ENCODE data around the gene SOCS3.

SOCS3 gene

GRCh38 chr17:78390241-78391050 lies 30.6 kb upstream of the SOCS3 start:
- DNase-seq = no peak

GRCh38 chr17:78387977-78388941 lies 28.4 kb upstream of the SOCS3 start:
- no peak for DNase-seq

- no peak for DNase-seq
These were observed 24.8 kb upstream of the SOCS3 start for GRCh38 chr17:78384479-78385175.

- DNase-seq = no peak
These were observed 24.0 kb upstream of the SOCS3 start for GRCh38 chr17:78383725-78384471.

- DNase-seq = no peak
These were observed 21.8 kb upstream of the SOCS3 start for GRCh38 chr17:78381601-78382232.

GRCh38 chr17:78380370-78380769 lies 20.5 kb upstream of the SOCS3 start:
- DNase-seq = no peak

- DNase-seq = no peak
These were observed 19.2 kb upstream of the SOCS3 start for GRCh38 chr17:78379131-78379491.

GRCh38 chr17:78378225-78379130 lies 18.6 kb upstream of the SOCS3 start, which contains the start of gene PGS1:
Gene PGS1 (plus strand): TSS chr17:78378649. CDS start chr17:78378666, 17 bp downstream.
- peak; percentile 71 for DNase-seq

GRCh38 chr17:78377858-78378224 lies 18.0 kb upstream of the SOCS3 start:
- no peak for DNase-seq

GRCh38 chr17:78376161-78376560 lies 16.3 kb upstream of the SOCS3 start:
- DNase-seq = no peak

- no peak for DNase-seq
These were observed 15.7 kb upstream of the SOCS3 start for GRCh38 chr17:78375401-78376151.

GRCh38 chr17:78374631-78375274 lies 14.9 kb upstream of the SOCS3 start:
- DNase-seq = no peak

GRCh38 chr17:78374189-78374588 lies 14.3 kb upstream of the SOCS3 start:
- DNase-seq = no peak

GRCh38 chr17:78372841-78373240 lies 13.0 kb upstream of the SOCS3 start:
- no peak for DNase-seq

GRCh38 chr17:78371056-78371455 lies 11.2 kb upstream of the SOCS3 start:
- no peak for DNase-seq

GRCh38 chr17:78369791-78370381 lies 10.0 kb upstream of the SOCS3 start:
- no peak for DNase-seq

- DNase-seq = no peak
These were observed 9.1 kb upstream of the SOCS3 start for GRCh38 chr17:78368854-78369495.

- DNase-seq = no peak
These were observed 8.5 kb upstream of the SOCS3 start for GRCh38 chr17:78368348-78368747.

GRCh38 chr17:78367193-78367592 lies 7.3 kb upstream of the SOCS3 start:
- DNase-seq = no peak

Measured in NCI-H146 (cell line).